WTC11 (cell line): ENCODE data around the gene RHOBTB3. TPM values are rescaled to one million over a fixed set of nuclear protein-coding genes. Genes with fewer than 3 reads are reported as not detected.

ENCODE experiments used
- ATAC-seq: fragments of 200-7000 bp; cut with Tn5 transposase; 2 replicates; pipeline ENCODE4 v1.10.0; 2021; ENCODE audit warnings: mild to moderate bottlenecking, moderate library complexity
- CTCF ChIA-PET: fragments of 300-600 bp; sonication (Branson Sonifier 250); formaldehyde crosslinking; loops from one replicate; lab custom pipeline; 2021; ENCODE audit warnings: antibody characterized with exemption; lab: Charles Lee
- POLR2A ChIA-PET: fragments of 350-600 bp; sonication (Branson Sonifier 250); formaldehyde crosslinking; loops from one replicate; lab custom pipeline; 2021; ENCODE audit warnings: antibody characterized with exemption; lab: Charles Lee
- DNase-seq: peaks from one replicate; pipeline ENCODE4 v3.0.0; 2021; ENCODE audit warnings: low spot score
- H3K27ac Mint-ChIP-seq: 2 replicates; pipeline ENCODE4 v1.8.0; 2021; ENCODE audit warnings: mixed read lengths
- H3K27me3 Mint-ChIP-seq: 2 replicates; pipeline ENCODE4 v1.8.0; 2021; ENCODE audit warnings: low read depth, mild to moderate bottlenecking, moderate library complexity, mixed read lengths
- H3K36me3 Mint-ChIP-seq: 2 replicates; pipeline ENCODE4 v1.8.0; 2021; ENCODE audit warnings: mixed read lengths
- H3K4me1 Mint-ChIP-seq: 2 replicates; pipeline ENCODE4 v1.8.0; 2022; ENCODE audit warnings: mixed read lengths
- H3K4me3 Mint-ChIP-seq: 2 replicates; pipeline ENCODE4 v1.8.0; 2021; ENCODE audit warnings: mild to moderate bottlenecking, moderate library complexity, mixed read lengths
- H3K9me3 Mint-ChIP-seq: 2 replicates; pipeline ENCODE4 v1.8.0; 2021; ENCODE audit warnings: mixed read lengths
- AR ChIP-seq: fragments of 250-450 bp; sonication (Bioruptor Pico); IDR thresholded peaks from 2 replicates; pipeline ENCODE4 v1.9.0; 2021; ENCODE audit warnings: mild to moderate bottlenecking
- ATF6 ChIP-seq: sonication (generic); formaldehyde crosslinking; IDR thresholded peaks from 2 replicates; pipeline ENCODE4 v1.8.1; 2023; ENCODE audit warnings: mild to moderate bottlenecking, missing genetic modification reagents
- CDX4 ChIP-seq: fragments of 250-450 bp; sonication (Bioruptor Pico); IDR thresholded peaks from 2 replicates; pipeline ENCODE4 v1.9.0; 2021; ENCODE audit warnings: moderate library complexity, mild to moderate bottlenecking, inconsistent platforms, borderline replicate concordance
- CREB1 ChIP-seq: sonication (generic); formaldehyde crosslinking; IDR thresholded peaks from 2 replicates; pipeline ENCODE4 v1.8.0; 2023; ENCODE audit warnings: mild to moderate bottlenecking, missing genetic modification reagents
- HMGA2 ChIP-seq: fragments of 250-450 bp; sonication (Bioruptor Pico); IDR thresholded peaks from 2 replicates; pipeline ENCODE4 v1.4.0; 2021; ENCODE audit warnings: mild to moderate bottlenecking, moderate library complexity
- JAZF1 ChIP-seq: fragments of 250-450 bp; sonication (Bioruptor Pico); IDR thresholded peaks from 2 replicates; pipeline ENCODE4 v1.9.0; 2021; ENCODE audit warnings: moderate library complexity, mild to moderate bottlenecking, inconsistent platforms
- KAT7 ChIP-seq: sonication (generic); formaldehyde crosslinking; IDR thresholded peaks from 2 replicates; pipeline ENCODE4 v1.8.1; 2023; ENCODE audit warnings: missing genetic modification reagents, mild to moderate bottlenecking, borderline replicate concordance
- PRDM15 ChIP-seq: sonication (generic); formaldehyde crosslinking; IDR thresholded peaks from 2 replicates; pipeline ENCODE4 v1.8.0; 2022; ENCODE audit warnings: missing genetic modification reagents
- PRRX2 ChIP-seq: fragments of 250-450 bp; sonication (Bioruptor Pico); IDR thresholded peaks from 2 replicates; pipeline ENCODE4 v1.8.0; 2021; ENCODE audit warnings: mild to moderate bottlenecking
- TEAD1 ChIP-seq: sonication (generic); formaldehyde crosslinking; IDR thresholded peaks from 2 replicates; pipeline ENCODE4 v1.8.0; 2022; ENCODE audit warnings: mild to moderate bottlenecking, missing genetic modification reagents
- ZBTB21 ChIP-seq: sonication (generic); formaldehyde crosslinking; IDR thresholded peaks from 2 replicates; pipeline ENCODE4 v1.8.1; 2023; ENCODE audit warnings: mild to moderate bottlenecking, missing genetic modification reagents, borderline replicate concordance
- ZNF121 ChIP-seq: sonication (generic); formaldehyde crosslinking; IDR thresholded peaks from 2 replicates; pipeline ENCODE4 v1.8.0; 2023; ENCODE audit warnings: missing genetic modification reagents
- ZNF232 ChIP-seq: sonication (generic); formaldehyde crosslinking; IDR thresholded peaks from 2 replicates; pipeline ENCODE4 v1.8.0; 2022; ENCODE audit warnings: mild to moderate bottlenecking, missing genetic modification reagents
- ZNF263 ChIP-seq: sonication (generic); formaldehyde crosslinking; IDR thresholded peaks from 2 replicates; pipeline ENCODE4 v1.8.1; 2022; ENCODE audit warnings: low read depth, mild to moderate bottlenecking, moderate library complexity, missing genetic modification reagents
- ZNF281 ChIP-seq: sonication (generic); formaldehyde crosslinking; IDR thresholded peaks from 2 replicates; pipeline ENCODE4 v1.8.0; 2023; ENCODE audit warnings: mild to moderate bottlenecking, missing genetic modification reagents
- ZNF512 ChIP-seq: sonication (generic); formaldehyde crosslinking; IDR thresholded peaks from 2 replicates; pipeline ENCODE4 v1.8.1; 2022; ENCODE audit warnings: missing genetic modification reagents, borderline replicate concordance
- total RNA-seq: library from RNA; stranded (reverse); gene quantifications from 3 replicates; pipeline ENCODE4 v1.2.3, GENCODE V29; 2021

Gene RHOBTB3
- total RNA-seq, 1 experiment from 2014 or later, result 13.8 TPM

GRCh38 chr5:95725937-95726810 is 5.0 kb upstream of the RHOBTB3 start (continued):
- no peak for TF ChIP-seq ZNF281 (CRISPR knock-in tag)
- no peak for TF ChIP-seq HMGA2 (CRISPR knock-in tag)

GRCh38 chr5:95726811-95727763 is 4.0 kb upstream of the RHOBTB3 start:
- DNase-seq (no peak), ATAC-seq (no peak)
- ChIA-PET POLR2A (no interaction called here), CTCF (no interaction called here)
- TF ChIP-seq CREB1 (CRISPR knock-in tag) (no peak), ZNF121 (CRISPR knock-in tag) (no peak), ATF6 (CRISPR knock-in tag) (no peak), ZNF512 (CRISPR knock-in tag) (no peak), AR (CRISPR knock-in tag) (no peak), JAZF1 (CRISPR knock-in tag) (no peak), PRRX2 (CRISPR knock-in tag) (no peak)
- H3K27ac Mint-ChIP-seq, result no peak overlapping the region
- H3K27me3 Mint-ChIP-seq, result peaks cover 38% of the 10 kb centered on the region
- H3K4me3 Mint-ChIP-seq, result no peak overlapping the region
- H3K9me3 Mint-ChIP-seq, result no peaks in the 10 kb centered on the region
- H3K36me3 Mint-ChIP-seq, result no peaks in the 10 kb centered on the region
- H3K4me1 Mint-ChIP-seq, result peaks cover 57% of the 10 kb centered on the region

GRCh38 chr5:95727764-95728191 is 3.4 kb upstream of the RHOBTB3 start:
- peaks cover 61% of the 10 kb centered on the region for H3K4me1 Mint-ChIP-seq
- CTCF ChIA-PET, result no interaction called here
- DNase-seq, result no peak

More at GRCh38 chr5:95727764-95728191, 3.4 kb upstream of the RHOBTB3 start:
- TF ChIP-seq KAT7 (no peak), TEAD1 (CRISPR knock-in tag) (no peak), ZNF232 (CRISPR knock-in tag) (no peak), CDX4 (CRISPR knock-in tag) (no peak), PRDM15 (CRISPR knock-in tag) (no peak), ZBTB21 (CRISPR knock-in tag) (no peak), ZNF263 (CRISPR knock-in tag) (no peak)
- Mint-ChIP-seq H3K9me3 (no peaks in the 10 kb centered on the region), H3K27ac (no peak overlapping the region), H3K4me3 (no peak overlapping the region), H3K27me3 (peaks cover 45% of the 10 kb centered on the region), H3K36me3 (no peaks in the 10 kb centered on the region)
- ATAC-seq, result no peak
- POLR2A ChIA-PET, result no interaction called here
